GM12878 (cell line): ENCODE results near the gene FAF1. TPM values are rescaled to one million over a fixed set of nuclear protein-coding genes. Genes with fewer than 3 reads are reported as not detected.

Experiments used
- ATAC-seq: fragments of 200-7000 bp; cut with Tn5 transposase; 3 replicates; pipeline ENCODE4 v1.9.1; 2020; ENCODE audit warnings: mild to moderate bottlenecking, moderate library complexity
- BruUV-seq: library from RNA; stranded (reverse); fragments of 400-500 nt; replicated peaks from 2 replicates; lab custom pipeline; 2021; lab: Mats Ljungman, UMichigan
- CTCF ChIA-PET: fragments of 300-600 bp; sonication (Branson Sonifier 250); formaldehyde crosslinking; extraction: SDS; loops from one replicate; lab custom pipeline; 2021; ENCODE audit warnings: inconsistent platforms; lab: Yijun Ruan, JAX
- POLR2A ChIA-PET: fragments of 350-600 bp; formaldehyde crosslinking; extraction: SDS; loops from one replicate; lab custom pipeline; 2021; ENCODE audit warnings: inconsistent platforms; lab: Charles Lee
- RAD21 ChIA-PET: fragments of 300-600 bp; sonication (Branson Sonifier 250); formaldehyde crosslinking; loops from one replicate; lab custom pipeline; 2023; ENCODE audit warnings: antibody characterized with exemption; ENCODE audit not compliant: unreplicated experiment; lab: Charles Lee
- SMC1A ChIA-PET: fragments of 300-600 bp; sonication (Branson Sonifier 250); formaldehyde crosslinking; loops from one replicate; lab custom pipeline; 2023; ENCODE audit not compliant: unreplicated experiment, uncharacterized antibody; lab: Charles Lee
- DNase-seq: peaks from one replicate; pipeline ENCODE4 v3.0.0-alpha.2; 2011; ENCODE audit warnings: low read depth, low spot score
- FAIRE-seq: peaks from 3 replicates; lab custom pipeline; 2011; peaks lifted over from hg19 to GRCh38; lab: Jason Lieb, UNC
- H2AFZ ChIP-seq: 2 replicates; pipeline ENCODE4 v1.6.0; 2011; ENCODE audit warnings: low read depth, low read length, control low read depth; ENCODE audit not compliant: control insufficient read depth
- H3K27ac ChIP-seq: 2 replicates; pipeline ENCODE4 v1.5.1; 2011; ENCODE audit warnings: control low read depth; ENCODE audit not compliant: control insufficient read depth, insufficient read depth
- H3K27me3 ChIP-seq, 2 experiments: replicated peaks in 1 of 2; 2 replicates each; pipeline versions ENCODE4 v1.6.0 to v1.6.1; 2011; ENCODE audit warnings: low read length in 1 of 2; ENCODE audit not compliant: control insufficient read depth in 2 of 2, insufficient read depth in 2 of 2
- H3K36me3 ChIP-seq, 2 experiments: 2 replicates each; pipeline ENCODE4 v1.5.1; 2011; ENCODE audit warnings: low read length in 1 of 2; ENCODE audit not compliant: control insufficient read depth in 2 of 2, insufficient read depth in 2 of 2
- H3K4me1 ChIP-seq: 2 replicates; pipeline ENCODE4 v1.6.1; 2011; ENCODE audit warnings: mild to moderate bottlenecking, low read length, moderate library complexity, mixed read lengths; ENCODE audit not compliant: control insufficient read depth, insufficient read depth
- H3K4me2 ChIP-seq: 2 replicates; pipeline ENCODE4 v1.6.0; 2011; ENCODE audit warnings: control low read depth; ENCODE audit not compliant: control insufficient read depth, insufficient read depth
- H3K4me3 ChIP-seq: fragments of 200-600 bp; sonication (generic); 2 replicates; pipeline ENCODE4 v1.5.1; 2016
- H3K79me2 ChIP-seq: 2 replicates; pipeline ENCODE4 v1.6.0; 2011; ENCODE audit warnings: low read length; ENCODE audit not compliant: control insufficient read depth, insufficient read depth
- H3K9ac ChIP-seq: 2 replicates; pipeline ENCODE4 v1.8.0; 2011; ENCODE audit warnings: low read length, control low read depth, mixed read lengths; ENCODE audit not compliant: control insufficient read depth, insufficient read depth
- H3K9me3 ChIP-seq: replicated peaks from 3 replicates; pipeline ENCODE4 v1.5.1; 2011; ENCODE audit warnings: mild to moderate bottlenecking, low read length; ENCODE audit not compliant: control insufficient read depth, insufficient read depth
- H4K20me1 ChIP-seq: 2 replicates; pipeline ENCODE4 v1.6.0; 2011; ENCODE audit not compliant: control insufficient read depth, insufficient read depth
- POLR2AphosphoS2 ChIP-seq: IDR thresholded peaks from 2 replicates; pipeline ENCODE4 v1.6.1; 2011; ENCODE audit warnings: low read depth, mild to moderate bottlenecking, low read length, improper control_type of control experiment, moderate library complexity
- POU2F2 ChIP-seq: IDR thresholded peaks from 3 replicates; pipeline ENCODE4 v1.6.1; 2011; ENCODE audit warnings: low read depth, mild to moderate bottlenecking, low read length, borderline replicate concordance
- ZNF384 ChIP-seq: IDR thresholded peaks from 2 replicates; pipeline ENCODE4 v1.6.1; 2012; ENCODE audit warnings: low read depth, mild to moderate bottlenecking, low read length, improper control_type of control experiment, borderline replicate concordance
- ZNF622 ChIP-seq: fragments of 450-650 bp; IDR thresholded peaks from 2 replicates; pipeline ENCODE4 v1.6.1; 2017; ENCODE audit warnings: mild to moderate bottlenecking, inconsistent platforms
- WGBS: methylation state at CpG from one replicate; pipeline ENCODE4 v1.1.6; 2016; ENCODE audit warnings: low lambda C conversion rate; ENCODE audit not compliant: insufficient replicate concordance, insufficient coverage; ENCODE audit errors: missing lambda C conversion rate; 5-methylcytosine and 5-hydroxymethylcytosine counted together
- in situ Hi-C: fragments of 300-500 bp; cut with MboI; formaldehyde crosslinking; loops from 9 replicates; pipeline ENCODE4 v1.14.3; 2018; ENCODE audit warnings: mixed read lengths
- intact Hi-C: fragments of 100-400 bp; cut with micrococcal nuclease; formaldehyde crosslinking; loops from one replicate; pipeline ENCODE4 v1.14.2; 2022; ENCODE audit not compliant: unreplicated experiment
- polyA plus RNA-seq, 11 experiments: library from polyadenylated mRNA; depleted of rRNA in 4 of 11; unstranded in 6 of 11; stranded (reverse) in 5 of 11; fragments of >200 nt; fragmentation: Nextera tagmentation in 4 of 11; fragmentation: Illumina TruSeq in 1 of 11; extraction: Ambion mirVana in 4 of 11; extraction: Trizol in 1 of 11; gene quantifications; 1 replicate in 1 of 11; 2 replicates in 10 of 11; pipeline versions ENCODE4 v1.2.1 to v1.2.3, GENCODE V29; 2011 to 2016; ENCODE audit warnings: inconsistent platforms in 2 of 11, missing spikeins in 2 of 11, low read depth in 1 of 11
- total RNA-seq, 4 experiments: library from RNA; depleted of rRNA in 3 of 4; stranded (reverse); fragments of >200 nt in 3 of 4; fragmentation: Illumina TruSeq in 1 of 4; extraction: Trizol in 1 of 4; gene quantifications; 2 replicates each; pipeline versions ENCODE4 v1.2.1 to v1.2.3, GENCODE V29; 2013 to 2021
- TF ChIP-seq, protein P1 (sequence below): fragments of 450-650 bp; IDR thresholded peaks from 2 replicates; pipeline ENCODE4 v1.6.1; 2017; ENCODE audit warnings: low read depth, mild to moderate bottlenecking, moderate library complexity

FAF1 gene
- total and polyA plus RNA-seq, 10 of the 15 experiments (the other 5 are each of a cell fraction or from before 2014, with no cell fraction given) = 8.6 to 54.5 (median 23.7) TPM

DNA sequence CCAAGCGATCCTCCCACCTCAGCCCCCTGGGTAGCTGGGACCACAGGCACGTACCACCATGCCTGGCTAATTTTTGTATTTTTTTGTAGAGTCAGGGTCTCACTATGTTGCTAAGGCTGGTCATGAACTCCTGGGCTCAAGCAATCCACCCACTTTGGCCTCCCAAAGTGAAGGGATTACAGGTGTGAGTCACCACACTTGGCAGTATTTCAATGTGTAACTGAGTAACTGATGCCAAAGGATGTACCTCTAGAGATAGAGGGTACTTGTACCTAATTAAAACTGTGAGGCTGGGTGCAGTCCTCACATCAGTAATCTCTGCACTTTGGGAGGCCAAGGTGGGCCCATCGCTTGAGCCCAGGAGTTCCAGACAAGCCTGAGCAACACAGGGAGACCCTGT, 278.1 kb downstream of the FAF1 start:
- Histone ChIP-seq H3K9me3 (no peaks in the 10 kb centered on the region), H3K9ac (no peak overlapping the region), H3K36me3 (no peaks in the 10 kb centered on the region), H4K20me1 (no peaks in the 10 kb centered on the region), H3K4me2 (no peak overlapping the region), H2AFZ (no peak overlapping the region), H3K4me1 (no peaks in the 10 kb centered on the region), H3K4me3 (no peak overlapping the region), H3K27ac (no peak overlapping the region), H3K27me3 (no peaks in the 10 kb centered on the region), H3K79me2 (no peaks in the 10 kb centered on the region)
- no peak for DNase-seq
- RAD21 ChIA-PET = no interaction called here
- BruUV-seq = no TSS peak
- SMC1A ChIA-PET = interaction anchor here (0.7 kb wide), 1 partner anchor 133 kb away, joined by 3 read pairs; no protein-coding TSS in a partner anchor
- intact Hi-C loops = no loop called here
- TF ChIP-seq, protein P1, sequence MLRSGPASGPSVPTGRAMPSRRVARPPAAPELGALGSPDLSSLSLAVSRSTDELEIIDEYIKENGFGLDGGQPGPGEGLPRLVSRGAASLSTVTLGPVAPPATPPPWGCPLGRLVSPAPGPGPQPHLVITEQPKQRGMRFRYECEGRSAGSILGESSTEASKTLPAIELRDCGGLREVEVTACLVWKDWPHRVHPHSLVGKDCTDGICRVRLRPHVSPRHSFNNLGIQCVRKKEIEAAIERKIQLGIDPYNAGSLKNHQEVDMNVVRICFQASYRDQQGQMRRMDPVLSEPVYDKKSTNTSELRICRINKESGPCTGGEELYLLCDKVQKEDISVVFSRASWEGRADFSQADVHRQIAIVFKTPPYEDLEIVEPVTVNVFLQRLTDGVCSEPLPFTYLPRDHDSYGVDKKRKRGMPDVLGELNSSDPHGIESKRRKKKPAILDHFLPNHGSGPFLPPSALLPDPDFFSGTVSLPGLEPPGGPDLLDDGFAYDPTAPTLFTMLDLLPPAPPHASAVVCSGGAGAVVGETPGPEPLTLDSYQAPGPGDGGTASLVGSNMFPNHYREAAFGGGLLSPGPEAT = no peak
- TF ChIP-seq ZNF622 = no peak
- TF ChIP-seq POLR2AphosphoS2 = no peak
- no peak for TF ChIP-seq POU2F2
- no peak for TF ChIP-seq ZNF384
- in situ Hi-C loops = no loop called here
- POLR2A ChIA-PET = no interaction called here
- no peak for ATAC-seq
- no peak for FAIRE-seq
- CTCF ChIA-PET = interaction anchor here (1.4 to 1.5 kb wide), 2 partner anchors 22 to 77 kb away, joined by 3 to 4 read pairs; no protein-coding TSS in a partner anchor
- 100% methylated on average over 3 of the region's 3 CpGs for WGBS
